SK-N-SH (cell line): ENCODE results near the gene C5orf63.
"Not testable (repeated sequence)": the region's sequence is repeated elsewhere in the genome, so short reads cannot be mapped to it uniquely, and the experiment has no call there.

Experiments used
- EP300 ChIP-seq, 2 experiments: IDR thresholded peaks; 2 replicates each; pipeline versions ENCODE4 v1.4.0 to v1.6.1; 2012; ENCODE audit warnings: borderline replicate concordance in 1 of 2, low read depth in 1 of 2, low read length in 1 of 2
- FOXJ3 ChIP-seq: sonication (generic); formaldehyde crosslinking; IDR thresholded peaks from 2 replicates; pipeline ENCODE4 v1.5.1; 2020; ENCODE audit warnings: mild to moderate bottlenecking, missing genetic modification reagents
- IRF3 ChIP-seq: fragments of 150-350 bp; IDR thresholded peaks from 2 replicates; pipeline ENCODE4 v1.6.1; 2016; ENCODE audit warnings: mild to moderate bottlenecking, low read depth, low read length
- MAX ChIP-seq: IDR thresholded peaks from 2 replicates; pipeline ENCODE4 v1.4.0; 2012; ENCODE audit warnings: low read depth
- RAD21 ChIP-seq: IDR thresholded peaks from 2 replicates; pipeline ENCODE4 v1.6.1; 2012; ENCODE audit warnings: mild to moderate bottlenecking, low read length
- TAF1 ChIP-seq: IDR thresholded peaks from 2 replicates; pipeline ENCODE4 v1.6.1; 2012; ENCODE audit warnings: low read depth, mild to moderate bottlenecking, low read length, moderate library complexity, borderline replicate concordance
- TEAD4 ChIP-seq: IDR thresholded peaks from 2 replicates; pipeline ENCODE4 v1.4.0; 2012; ENCODE audit warnings: mild to moderate bottlenecking, borderline replicate concordance; ENCODE audit not compliant: insufficient read depth
- USF2 ChIP-seq: fragments of 150-350 bp; IDR thresholded peaks from 2 replicates; pipeline ENCODE4 v1.6.1; 2017; ENCODE audit warnings: antibody characterized with exemption, low read length, low read depth, borderline replicate concordance
- TF ChIP-seq, protein P1 (sequence below): fragments of 200-600 bp; sonication (generic); IDR thresholded peaks from 2 replicates; pipeline ENCODE4 v1.6.1; 2017; ENCODE audit warnings: antibody characterized with exemption, mild to moderate bottlenecking, moderate library complexity

DNA sequence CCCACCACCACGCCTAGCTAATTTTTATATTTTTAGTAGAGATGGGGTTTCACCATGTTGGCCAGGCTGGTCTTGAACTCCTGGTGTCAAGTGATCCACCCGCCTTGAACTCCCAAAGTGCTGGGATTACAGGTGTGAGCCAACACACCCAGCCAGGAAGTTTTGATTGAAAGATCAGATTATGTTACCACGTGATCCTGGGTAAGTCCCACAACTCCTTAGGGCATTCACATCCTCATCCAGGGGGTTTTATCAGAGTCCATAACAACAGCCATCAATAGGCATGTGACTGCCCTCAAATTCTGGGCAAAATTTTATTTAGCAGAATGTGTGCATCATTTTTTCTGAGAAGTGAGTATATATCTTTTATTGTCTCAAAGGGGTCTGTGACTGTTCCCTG is 68.0 kb downstream of the C5orf63 start:
- TF ChIP-seq, protein P1, sequence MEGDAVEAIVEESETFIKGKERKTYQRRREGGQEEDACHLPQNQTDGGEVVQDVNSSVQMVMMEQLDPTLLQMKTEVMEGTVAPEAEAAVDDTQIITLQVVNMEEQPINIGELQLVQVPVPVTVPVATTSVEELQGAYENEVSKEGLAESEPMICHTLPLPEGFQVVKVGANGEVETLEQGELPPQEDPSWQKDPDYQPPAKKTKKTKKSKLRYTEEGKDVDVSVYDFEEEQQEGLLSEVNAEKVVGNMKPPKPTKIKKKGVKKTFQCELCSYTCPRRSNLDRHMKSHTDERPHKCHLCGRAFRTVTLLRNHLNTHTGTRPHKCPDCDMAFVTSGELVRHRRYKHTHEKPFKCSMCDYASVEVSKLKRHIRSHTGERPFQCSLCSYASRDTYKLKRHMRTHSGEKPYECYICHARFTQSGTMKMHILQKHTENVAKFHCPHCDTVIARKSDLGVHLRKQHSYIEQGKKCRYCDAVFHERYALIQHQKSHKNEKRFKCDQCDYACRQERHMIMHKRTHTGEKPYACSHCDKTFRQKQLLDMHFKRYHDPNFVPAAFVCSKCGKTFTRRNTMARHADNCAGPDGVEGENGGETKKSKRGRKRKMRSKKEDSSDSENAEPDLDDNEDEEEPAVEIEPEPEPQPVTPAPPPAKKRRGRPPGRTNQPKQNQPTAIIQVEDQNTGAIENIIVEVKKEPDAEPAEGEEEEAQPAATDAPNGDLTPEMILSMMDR: not testable (repeated sequence)
- TF ChIP-seq TAF1; USF2; TEAD4; EP300 (IDR thresholded peaks at IDR 0.05; ENCODE audit: borderline replicate concordance in 1 of 2, low read depth in 1 of 2, low read length in 1 of 2); FOXJ3 (CRISPR knock-in tag); RAD21; IRF3; MAX: not testable (repeated sequence)
